ENCODE results near the gene FAM168A. TPM values are rescaled to one million over a fixed set of nuclear protein-coding genes. Genes with fewer than 3 reads are reported as not detected.

FAM168A gene
- total and polyA plus RNA-seq, 10 donors: 2.7 to 33.2 (median 22.7) TPM

DNA sequence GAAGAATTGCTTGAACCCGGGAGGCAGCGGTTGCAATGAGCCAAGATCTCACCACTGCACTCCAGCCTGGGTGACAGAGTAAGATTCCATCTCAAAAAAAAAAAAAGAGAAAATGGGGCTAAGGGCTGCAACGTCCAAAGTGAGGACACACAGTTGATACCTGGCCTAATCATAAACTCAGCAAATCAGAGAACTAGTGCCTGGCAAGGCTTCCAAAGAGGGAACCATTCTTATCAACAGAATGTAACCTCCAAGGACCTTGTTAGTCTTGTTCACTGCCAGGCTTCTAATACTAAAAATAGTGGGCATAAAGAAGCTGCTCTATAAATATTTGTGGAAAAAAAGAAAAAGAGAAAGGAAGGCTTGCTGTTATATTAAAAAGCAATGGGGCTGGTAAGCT is 42.3 kb downstream of the FAM168A start:
- Histone ChIP-seq H3K9me3 (no peaks in the 10 kb centered on the region), H3K4me3 (no peak overlapping the region), H3K36me3 (no peaks in the 10 kb centered on the region), H3K4me1 (peaks cover 0 to 29% (median 17%) of the 10 kb centered on the region in 6 donors), H3K27me3 (replicated peaks in 1 of 7) (no peaks in the 10 kb centered on the region), H3K27ac (no peak overlapping the region)
- intact Hi-C loops (cut with DNase I; ENCODE audit: low total_unique reads): no loop called here
- 93 to 99% (median 97%) methylated on average over 3 of the region's 3 CpGs for WGBS, 5 donors
- no peak for DNase-seq
- no peak for TF ChIP-seq POLR2A (IDR thresholded peaks at IDR 0.05)
- TF ChIP-seq CTCF (IDR thresholded peaks at IDR 0.05 in 8 of 11, conservative IDR thresholded peaks at IDR 0.05 in 3 of 11): no peak
- no peak for TF ChIP-seq POLR2AphosphoS5 (IDR thresholded peaks at IDR 0.05)

DNA sequence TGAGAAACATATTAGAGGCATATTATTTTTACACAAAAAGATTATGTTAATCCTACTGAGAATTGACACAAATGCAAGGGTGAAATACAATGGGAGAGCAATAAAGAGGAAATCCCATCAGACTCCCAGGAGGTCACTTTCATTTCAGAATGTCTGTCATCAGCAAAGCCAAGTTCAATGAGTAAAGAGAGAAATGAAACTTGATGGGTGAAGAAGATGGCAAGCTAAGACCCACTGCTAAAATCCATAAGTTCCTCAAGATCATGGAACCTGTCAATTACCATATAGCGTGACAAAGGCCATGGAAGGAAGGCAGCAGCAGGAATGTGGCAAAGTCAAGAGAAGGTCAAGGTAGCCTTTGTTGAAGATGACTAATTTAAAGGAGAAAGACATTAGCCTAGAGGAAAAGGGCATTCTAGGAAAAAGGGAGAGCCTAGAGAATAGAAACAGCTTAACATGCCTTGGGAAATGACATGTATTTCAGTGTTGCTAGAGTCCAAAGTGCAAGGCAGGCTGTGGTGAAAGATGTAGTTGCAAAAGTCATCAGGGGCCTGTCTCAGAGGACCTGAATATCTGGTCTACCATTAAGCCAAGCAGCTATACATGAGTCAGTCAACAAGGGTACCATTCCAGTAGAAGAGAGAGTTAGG is 43.1 kb downstream of the FAM168A start:
- Histone ChIP-seq H3K9me3 (no peaks in the 10 kb centered on the region), H3K27me3 (replicated peaks in 1 of 7) (no peaks in the 10 kb centered on the region), H3K4me3 (no peak overlapping the region), H3K36me3 (no peaks in the 10 kb centered on the region), H3K27ac (peak overlapping the region in 1 of 8 donors; percentile 30), H3K4me1 (peaks cover 0 to 29% (median 17%) of the 10 kb centered on the region in 6 donors)
- no peak for TF ChIP-seq POLR2A (IDR thresholded peaks at IDR 0.05)
- TF ChIP-seq CTCF (IDR thresholded peaks at IDR 0.05 in 8 of 11, conservative IDR thresholded peaks at IDR 0.05 in 3 of 11): no peak
- no peak for TF ChIP-seq POLR2AphosphoS5 (IDR thresholded peaks at IDR 0.05)
- no peak for DNase-seq
- WGBS, 5 donors: 35 to 79% (median 67%) methylated on average over 1 of the region's 1 CpG
- intact Hi-C loops (cut with DNase I; ENCODE audit: low total_unique reads): no loop called here

GRCh38 chr11:73553266-73553665 is 44.6 kb downstream of the FAM168A start:
- no peaks in the 10 kb centered on the region for H3K27me3 ChIP-seq (replicated peaks in 1 of 7)
- WGBS, 5 donors: 91 to 100% (median 93%) methylated on average over 2 of the region's 2 CpGs
- no peaks in the 10 kb centered on the region for H3K36me3 ChIP-seq
- DNase-seq: no peak
- TF ChIP-seq POLR2A (IDR thresholded peaks at IDR 0.05) (no peak), POLR2AphosphoS5 (IDR thresholded peaks at IDR 0.05) (no peak), CTCF (IDR thresholded peaks at IDR 0.05 in 8 of 11, conservative IDR thresholded peaks at IDR 0.05 in 3 of 11) (no peak)
- intact Hi-C loops (cut with DNase I; ENCODE audit: low total_unique reads): no loop called here
- peaks cover 0 to 33% (median 17%) of the 10 kb centered on the region in 6 donors for H3K4me1 ChIP-seq
- H3K27ac ChIP-seq: no peak overlapping the region
- H3K4me3 ChIP-seq: no peak overlapping the region
- no peaks in the 10 kb centered on the region for H3K9me3 ChIP-seq

DNA sequence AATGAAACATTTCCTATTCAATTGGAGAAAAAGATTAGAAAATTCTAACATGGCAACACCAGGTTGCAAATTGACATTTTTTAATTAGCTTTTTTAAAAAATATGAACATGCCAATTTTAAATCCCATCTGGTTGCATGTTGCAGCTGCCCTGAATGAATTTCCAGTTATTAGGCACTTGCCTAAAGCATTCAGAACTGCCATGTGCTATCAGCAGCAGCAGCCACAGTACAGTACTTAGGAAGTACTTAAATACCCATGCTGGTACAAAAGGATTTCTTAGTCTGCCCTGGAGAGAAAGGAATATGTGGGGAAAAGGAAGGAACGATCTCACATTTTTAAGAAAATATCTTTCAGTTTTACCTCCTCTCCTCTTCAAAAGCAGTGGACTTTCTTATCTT is 46.2 kb downstream of the FAM168A start:
- TF ChIP-seq POLR2AphosphoS5 (IDR thresholded peaks at IDR 0.05) (no peak), POLR2A (IDR thresholded peaks at IDR 0.05) (no peak), CTCF (IDR thresholded peaks at IDR 0.05 in 8 of 11, conservative IDR thresholded peaks at IDR 0.05 in 3 of 11) (no peak)
- Histone ChIP-seq H3K27ac (no peak overlapping the region), H3K36me3 (no peaks in the 10 kb centered on the region), H3K27me3 (replicated peaks in 1 of 7) (no peaks in the 10 kb centered on the region), H3K4me3 (no peak overlapping the region), H3K4me1 (peaks cover 0 to 49% (median 18%) of the 10 kb centered on the region in 6 donors), H3K9me3 (no peaks in the 10 kb centered on the region)
- 67 to 89% (median 73%) methylated on average over 1 of the region's 1 CpG for WGBS, 5 donors
- intact Hi-C loops (cut with DNase I; ENCODE audit: low total_unique reads): no loop called here
- no peak for DNase-seq

Measured in spleen (tissue), 11 donors.